ES-I3 (cell line): ENCODE data around the gene PAX5.

Source experiments
- H3K36me3 ChIP-seq: 2 replicates; pipeline ENCODE4 v1.6.1; 2013; ENCODE audit warnings: mild to moderate bottlenecking, low read length, control low read depth, moderate library complexity; ENCODE audit not compliant: insufficient read depth
- H3K4me1 ChIP-seq: 2 replicates; pipeline ENCODE4 v1.6.1; 2013; ENCODE audit warnings: mild to moderate bottlenecking, control low read depth, low read length; ENCODE audit not compliant: insufficient read depth
- H3K9ac ChIP-seq: 2 replicates; pipeline ENCODE4 v1.6.1; 2013; ENCODE audit warnings: low read depth, mild to moderate bottlenecking, low read length, moderate library complexity
- H3K9me3 ChIP-seq: 2 replicates; pipeline ENCODE4 v1.6.1; 2013; ENCODE audit warnings: mild to moderate bottlenecking, low read length, moderate library complexity; ENCODE audit not compliant: control insufficient read depth, insufficient read depth

PAX5 gene

DNA sequence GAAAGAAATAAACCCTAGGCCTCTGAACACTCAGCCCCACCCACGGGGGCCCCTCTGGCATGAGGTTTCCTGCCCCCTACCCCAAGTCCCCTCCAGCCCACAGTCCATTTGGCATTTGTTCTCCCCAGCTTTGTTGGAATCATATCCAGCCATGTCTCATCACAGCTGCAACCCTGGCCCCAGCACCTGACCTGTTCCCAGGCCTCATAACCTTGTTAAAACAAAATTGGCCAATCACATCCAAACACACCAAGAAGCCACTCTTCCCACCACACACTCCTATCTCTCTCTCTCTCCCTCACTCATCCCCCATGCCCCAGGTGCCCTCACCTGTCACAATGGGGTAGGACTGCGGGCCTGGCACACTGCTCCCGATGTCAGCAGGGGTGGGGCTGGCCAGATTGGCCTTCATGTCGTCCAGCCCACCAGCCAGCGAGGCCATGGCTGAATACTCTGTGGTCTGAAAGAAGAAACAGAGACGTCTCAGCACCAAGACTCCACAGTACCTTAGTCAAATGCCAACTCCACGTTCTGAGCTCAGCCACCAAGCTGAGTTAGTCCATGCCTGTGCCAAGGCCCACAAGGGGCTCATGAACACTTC lies 110.9 kb downstream of the PAX5 start:
- H3K36me3 ChIP-seq: no peaks in the 10 kb centered on the region

DNA sequence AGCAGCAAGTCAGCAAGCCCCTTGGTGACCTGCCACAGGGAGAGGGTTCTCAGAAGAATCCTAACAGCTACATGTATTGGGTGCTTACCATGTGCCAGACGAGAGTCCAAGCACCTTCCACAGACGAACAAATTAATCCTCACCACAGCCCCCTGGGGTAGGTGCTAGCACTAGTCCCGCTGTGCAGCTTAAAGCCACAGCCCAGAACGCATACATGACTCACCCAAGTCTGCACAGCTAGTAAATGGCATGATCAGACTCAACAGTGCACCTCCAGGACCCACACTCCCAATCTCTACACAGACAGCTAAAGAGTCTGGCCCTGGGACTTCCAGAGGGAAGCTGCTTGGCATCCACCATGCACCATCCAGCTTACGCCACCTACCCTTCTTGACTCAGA lies 111.5 kb downstream of the PAX5 start:
- Histone ChIP-seq H3K36me3 (no peaks in the 10 kb centered on the region), H3K4me1 (peaks cover 7% of the 10 kb centered on the region), H3K9ac (no peak overlapping the region), H3K9me3 (no peaks in the 10 kb centered on the region)

More for the DNA sequence above, 110.9 kb downstream of the PAX5 start:
- Histone ChIP-seq H3K4me1 (peaks cover 7% of the 10 kb centered on the region), H3K9ac (no peak overlapping the region), H3K9me3 (no peaks in the 10 kb centered on the region)

DNA sequence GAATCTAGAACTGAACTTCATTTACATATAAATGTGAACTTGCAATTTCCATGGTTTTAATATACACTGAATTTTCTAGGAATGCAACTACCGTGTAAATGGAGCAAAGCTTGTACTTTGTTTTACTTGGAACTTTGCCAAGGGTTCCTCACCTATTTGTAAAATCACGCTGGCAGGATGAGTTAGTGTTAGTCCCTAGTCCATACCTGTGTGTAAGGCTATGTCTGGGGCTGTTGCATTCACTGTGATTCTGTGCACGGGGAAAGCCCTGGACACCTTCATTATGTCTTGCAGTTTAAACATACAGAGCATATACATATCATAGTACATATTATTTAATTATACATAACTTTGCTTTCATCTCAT lies 119.9 kb downstream of the PAX5 start:
- Histone ChIP-seq H3K9ac (no peak overlapping the region), H3K4me1 (peaks cover 4% of the 10 kb centered on the region; the same call in 1 of the 2 replicates), H3K36me3 (no peaks in the 10 kb centered on the region), H3K9me3 (no peaks in the 10 kb centered on the region)

DNA sequence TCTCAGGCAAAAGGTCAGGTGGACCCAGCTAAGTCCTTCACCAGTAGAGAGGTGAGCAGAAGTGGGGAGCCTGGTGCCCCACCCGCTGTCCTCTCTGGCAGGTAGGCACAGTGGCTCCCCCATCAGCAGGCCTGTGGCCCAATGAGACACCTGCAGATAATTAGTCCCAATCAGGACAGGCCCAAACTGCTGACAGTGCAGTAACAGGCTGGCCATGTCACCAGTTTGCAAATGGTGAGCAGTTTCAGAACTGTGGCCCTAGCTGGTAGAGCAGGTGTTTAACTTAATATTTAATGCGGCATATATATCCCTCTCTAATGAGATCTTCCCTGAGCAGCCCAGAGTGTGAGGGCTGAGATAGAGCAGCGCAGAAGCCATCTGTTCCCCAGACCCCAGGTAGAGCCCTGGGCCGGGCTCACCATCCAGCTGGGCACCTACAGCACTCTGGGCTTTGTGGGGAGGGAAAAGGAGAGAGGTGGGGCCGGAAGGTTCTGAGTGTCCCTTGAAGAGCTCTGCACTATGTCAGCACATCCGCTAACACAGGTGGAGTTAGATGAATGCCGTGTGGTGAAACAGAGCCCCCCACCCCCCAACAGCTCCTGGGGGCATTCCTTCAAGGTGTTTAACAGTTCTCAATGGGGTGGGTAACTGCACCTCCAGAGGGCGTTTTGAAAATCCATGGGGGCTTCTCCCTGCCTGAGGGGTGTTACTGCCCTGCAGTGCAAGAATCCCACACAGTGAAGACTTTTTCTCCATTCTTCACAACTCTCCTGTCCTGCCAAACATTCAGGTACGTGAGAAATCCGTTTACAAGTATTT lies 120.5 kb downstream of the PAX5 start:
- Histone ChIP-seq H3K9ac (no peak overlapping the region), H3K36me3 (no peaks in the 10 kb centered on the region), H3K9me3 (no peaks in the 10 kb centered on the region)

DNA sequence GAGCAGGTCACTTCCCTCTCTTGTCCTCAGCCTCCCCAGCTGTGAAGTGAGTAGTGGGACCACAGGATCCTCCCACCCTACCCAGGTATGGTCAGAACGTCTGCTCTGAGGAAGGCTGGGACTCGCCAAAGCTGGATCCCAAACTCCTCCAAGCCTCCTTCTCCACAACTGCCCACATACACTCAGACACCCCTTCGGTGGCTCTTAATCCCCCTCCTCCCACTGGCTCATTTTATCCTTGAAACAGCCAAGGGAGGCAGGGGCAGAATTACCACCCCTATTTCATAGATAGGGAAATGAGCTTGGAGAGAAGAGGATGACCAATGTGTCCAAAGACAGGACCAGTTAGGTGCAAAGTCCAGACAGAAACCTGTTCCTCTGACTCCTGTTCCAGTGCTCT lies 121.4 kb downstream of the PAX5 start:
- peaks cover 4% of the 10 kb centered on the region; the same call in 1 of the 2 replicates for H3K4me1 ChIP-seq
- no peaks in the 10 kb centered on the region for H3K9me3 ChIP-seq
- no peak overlapping the region for H3K9ac ChIP-seq
- no peaks in the 10 kb centered on the region for H3K36me3 ChIP-seq

More for the DNA sequence above, 120.5 kb downstream of the PAX5 start:
- H3K4me1 ChIP-seq: peaks cover 4% of the 10 kb centered on the region; the same call in 1 of the 2 replicates

DNA sequence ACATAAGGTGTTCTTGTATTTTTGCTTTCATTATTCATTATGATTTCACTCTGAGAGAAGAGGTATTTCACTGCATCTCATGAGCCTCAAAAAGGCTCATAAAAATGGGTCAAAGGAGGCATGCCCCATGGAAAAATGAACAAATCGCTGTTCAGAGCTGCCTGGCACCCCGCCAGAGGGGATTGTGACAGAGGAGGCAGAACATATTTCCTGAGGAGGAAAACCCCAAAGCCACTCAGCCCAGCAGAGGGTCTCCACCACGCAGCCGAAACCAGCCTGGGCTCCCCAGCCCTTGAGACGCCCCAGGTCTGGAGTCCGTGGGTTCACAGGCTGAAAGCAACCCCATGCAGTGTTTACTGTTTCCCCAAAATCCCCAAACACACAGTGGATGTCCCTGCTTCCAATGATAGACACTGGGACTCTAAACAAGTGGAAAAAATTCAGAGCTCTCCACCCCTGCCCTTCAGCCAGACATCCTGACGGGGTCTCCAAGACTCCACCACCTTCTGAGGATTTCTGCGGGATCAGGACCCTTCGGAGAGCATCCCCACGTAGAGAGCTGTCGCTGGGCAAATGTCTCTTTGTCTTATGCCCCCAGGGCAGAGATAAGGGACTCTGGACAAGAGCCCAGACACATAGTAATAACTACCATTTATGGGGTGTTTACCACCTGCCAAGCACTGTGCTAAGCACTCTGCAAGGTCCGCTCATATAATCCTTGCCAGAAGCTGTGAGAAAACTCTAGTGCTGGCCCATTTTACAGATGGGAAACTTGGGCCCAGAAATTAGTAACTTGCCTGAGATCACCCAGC lies 122.3 kb downstream of the PAX5 start:
- H3K4me1 ChIP-seq: peaks cover 4% of the 10 kb centered on the region; the same call in 1 of the 2 replicates
- H3K36me3 ChIP-seq: no peaks in the 10 kb centered on the region
- no peak overlapping the region for H3K9ac ChIP-seq

DNA sequence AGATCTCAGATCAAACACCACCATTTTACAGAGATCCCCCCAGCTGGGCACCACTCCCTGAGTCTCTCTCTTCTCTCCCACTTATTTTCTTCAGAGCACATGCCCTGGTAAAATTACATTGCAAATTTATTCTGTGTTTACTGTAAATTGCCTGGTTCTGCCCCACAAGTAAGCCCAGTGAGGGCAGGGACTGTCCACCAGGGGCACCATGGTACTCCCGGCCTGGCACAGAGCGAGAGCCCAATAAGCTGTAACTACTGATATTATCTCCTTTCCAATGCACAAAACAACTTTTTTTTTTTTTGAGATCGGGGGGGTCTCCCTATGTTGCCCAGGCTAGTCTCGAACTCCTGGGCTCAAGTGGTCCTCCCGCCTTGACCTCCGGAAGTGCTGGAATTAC lies 123.0 kb downstream of the PAX5 start:
- H3K4me1 ChIP-seq: peaks cover 4% of the 10 kb centered on the region; the same call in 1 of the 2 replicates
- H3K9me3 ChIP-seq: no peaks in the 10 kb centered on the region
- no peaks in the 10 kb centered on the region for H3K36me3 ChIP-seq
- H3K9ac ChIP-seq: no peak overlapping the region

More for the DNA sequence above, 122.3 kb downstream of the PAX5 start:
- H3K9me3 ChIP-seq: no peaks in the 10 kb centered on the region

DNA sequence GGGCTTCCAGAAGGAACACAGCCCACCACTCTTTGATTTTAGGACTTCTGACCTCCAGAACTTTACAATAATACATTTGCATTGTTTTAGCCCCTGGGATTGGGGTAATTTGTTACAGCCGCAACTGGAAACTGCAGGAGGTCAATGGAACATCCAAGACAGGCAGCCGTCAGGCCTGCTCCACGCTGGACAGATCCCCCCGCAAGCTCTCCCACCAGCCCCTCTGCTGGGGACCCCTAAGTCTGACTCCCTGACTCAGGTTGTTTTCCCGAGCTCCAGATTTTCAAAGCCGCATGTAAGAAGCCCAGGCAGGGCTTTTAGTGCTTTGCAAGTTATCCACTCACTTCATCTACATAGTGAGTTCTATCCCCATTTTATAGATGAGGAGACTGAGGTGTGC lies 127.6 kb downstream of the PAX5 start:
- H3K4me1 ChIP-seq: 0 out of 2 replicates have a peak, but pooled peaks cover 4% of the 10 kb centered on the region
- H3K9me3 ChIP-seq: no peaks in the 10 kb centered on the region
- no peaks in the 10 kb centered on the region for H3K36me3 ChIP-seq
- no peak overlapping the region for H3K9ac ChIP-seq

DNA sequence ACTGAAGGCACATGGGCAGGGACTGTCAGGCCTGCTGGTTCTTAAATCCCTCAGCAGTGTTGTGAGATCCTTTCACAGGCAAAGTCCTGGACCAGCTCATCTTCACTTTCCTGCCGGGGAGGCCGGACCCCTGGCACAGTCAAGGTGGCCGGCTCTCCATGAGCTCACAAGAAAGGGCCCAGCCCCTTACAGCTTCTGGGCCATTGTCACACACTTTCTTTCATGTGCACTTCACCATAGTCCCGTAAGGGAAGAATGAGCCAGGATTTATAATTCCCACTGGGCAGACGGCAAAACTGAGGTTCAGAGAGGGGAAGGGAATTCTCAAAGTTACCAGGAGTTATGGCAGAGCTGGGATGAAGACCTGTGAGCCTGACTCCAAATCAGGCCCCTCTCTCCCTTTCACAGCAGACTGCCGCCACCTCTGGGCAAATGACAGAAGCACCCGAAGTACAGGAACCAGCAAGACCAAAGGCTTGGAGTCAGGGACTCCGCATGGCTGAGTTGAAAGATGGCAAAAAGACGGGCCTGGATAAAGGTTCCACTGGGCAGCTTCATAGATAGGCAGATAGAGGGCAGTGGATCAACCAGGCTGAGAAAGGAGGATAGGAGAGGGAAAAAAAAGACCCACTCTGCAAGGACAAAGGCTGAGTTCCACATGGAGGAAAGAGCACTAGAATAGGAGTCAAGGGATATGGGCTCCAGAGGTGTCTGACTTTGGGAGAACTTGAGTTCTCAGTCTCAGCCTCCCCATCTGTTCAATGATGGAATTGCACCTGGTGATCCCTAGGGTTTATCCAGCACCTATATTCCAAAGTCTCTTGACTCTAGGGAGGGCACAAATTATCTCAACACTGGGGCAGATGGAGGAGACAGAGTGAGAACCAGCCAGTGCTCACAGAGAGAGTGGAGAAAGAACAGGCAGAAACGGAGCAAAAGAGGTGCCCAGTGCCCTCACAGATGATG lies 128.7 kb downstream of the PAX5 start:
- H3K4me1 ChIP-seq: 0 out of 2 replicates have a peak, but pooled peaks cover 4% of the 10 kb centered on the region
- no peak overlapping the region for H3K9ac ChIP-seq
- H3K36me3 ChIP-seq: no peaks in the 10 kb centered on the region
- no peaks in the 10 kb centered on the region for H3K9me3 ChIP-seq

DNA sequence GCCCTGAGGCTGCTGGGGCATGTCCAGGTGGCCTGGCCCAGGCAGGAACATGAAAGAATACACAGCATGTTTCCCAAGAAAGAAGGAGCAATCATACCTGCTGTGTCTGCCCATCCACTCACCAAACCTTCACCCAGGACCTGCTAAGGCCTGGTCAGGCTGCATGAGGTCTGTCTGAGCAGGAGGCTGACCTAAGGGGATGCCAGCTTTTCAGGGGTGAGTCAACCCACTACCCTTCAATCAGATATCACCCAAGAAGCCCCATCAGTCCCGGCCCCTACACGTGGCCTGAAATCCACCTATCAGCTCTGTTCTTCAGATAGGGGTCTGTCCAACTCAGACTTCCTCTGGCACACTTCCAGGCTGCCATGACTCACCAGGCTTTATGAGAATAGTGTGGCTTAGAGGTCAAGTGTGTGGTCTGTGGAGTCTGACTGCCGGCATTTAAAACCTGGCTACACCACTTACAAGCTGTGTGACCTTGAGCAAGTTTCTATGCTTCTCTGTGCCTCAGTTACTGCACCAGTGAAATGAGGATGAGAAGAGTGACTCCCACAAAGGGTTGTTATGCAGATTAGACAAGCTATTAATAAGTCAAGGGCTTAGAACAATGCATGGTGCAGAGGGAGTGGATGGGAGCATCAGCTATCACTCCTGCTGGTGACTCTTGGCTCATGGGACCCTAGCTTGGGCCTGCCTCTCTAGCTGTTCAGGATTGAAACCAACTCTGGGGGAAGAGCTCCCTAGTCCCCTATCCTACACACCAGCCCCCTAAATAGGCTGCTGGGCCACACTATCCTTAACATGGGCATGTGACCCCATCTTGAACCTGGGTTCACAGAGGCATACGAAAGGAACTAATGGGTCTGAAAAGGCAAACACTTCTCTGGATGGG lies 130.3 kb downstream of the PAX5 start:
- H3K9ac ChIP-seq: no peak overlapping the region
- H3K9me3 ChIP-seq: no peaks in the 10 kb centered on the region
- 0 out of 2 replicates have a peak, but pooled peaks cover 4% of the 10 kb centered on the region for H3K4me1 ChIP-seq
- no peaks in the 10 kb centered on the region for H3K36me3 ChIP-seq

DNA sequence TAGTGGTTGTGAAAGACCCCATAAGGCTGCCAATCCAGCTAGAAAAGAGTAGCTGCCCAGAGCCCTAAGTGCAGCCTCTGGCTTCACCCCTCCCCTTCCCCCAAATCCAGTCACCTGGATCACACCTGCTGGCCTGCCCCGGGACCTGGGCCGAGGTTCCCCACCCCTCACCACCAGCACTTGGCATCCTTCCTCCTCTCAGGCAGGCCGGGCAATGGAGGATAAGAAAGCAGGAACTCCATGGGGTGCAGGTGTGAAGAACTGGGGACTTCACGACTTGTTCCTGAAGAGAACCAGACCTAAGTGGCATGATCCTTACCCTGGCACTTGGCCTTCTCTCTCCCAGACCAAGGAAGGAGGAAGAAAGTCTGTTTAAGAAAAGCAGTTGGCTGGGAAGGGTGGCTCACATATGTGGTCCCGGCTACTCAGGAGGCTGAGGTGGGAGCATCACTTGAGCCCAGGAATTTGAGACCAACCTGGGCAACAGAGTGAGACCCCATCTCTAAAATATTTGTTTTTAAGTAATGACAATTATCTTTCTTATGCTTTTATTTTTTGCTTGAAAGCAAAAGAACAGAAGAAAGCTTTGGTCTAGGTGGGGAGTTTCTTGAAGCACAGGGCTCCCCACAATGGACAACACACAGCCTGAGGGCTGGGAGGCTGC lies 131.1 kb downstream of the PAX5 start:
- Histone ChIP-seq H3K36me3 (no peaks in the 10 kb centered on the region), H3K4me1 (0 out of 2 replicates have a peak, but pooled peaks cover 4% of the 10 kb centered on the region), H3K9me3 (no peaks in the 10 kb centered on the region), H3K9ac (no peak overlapping the region)

DNA sequence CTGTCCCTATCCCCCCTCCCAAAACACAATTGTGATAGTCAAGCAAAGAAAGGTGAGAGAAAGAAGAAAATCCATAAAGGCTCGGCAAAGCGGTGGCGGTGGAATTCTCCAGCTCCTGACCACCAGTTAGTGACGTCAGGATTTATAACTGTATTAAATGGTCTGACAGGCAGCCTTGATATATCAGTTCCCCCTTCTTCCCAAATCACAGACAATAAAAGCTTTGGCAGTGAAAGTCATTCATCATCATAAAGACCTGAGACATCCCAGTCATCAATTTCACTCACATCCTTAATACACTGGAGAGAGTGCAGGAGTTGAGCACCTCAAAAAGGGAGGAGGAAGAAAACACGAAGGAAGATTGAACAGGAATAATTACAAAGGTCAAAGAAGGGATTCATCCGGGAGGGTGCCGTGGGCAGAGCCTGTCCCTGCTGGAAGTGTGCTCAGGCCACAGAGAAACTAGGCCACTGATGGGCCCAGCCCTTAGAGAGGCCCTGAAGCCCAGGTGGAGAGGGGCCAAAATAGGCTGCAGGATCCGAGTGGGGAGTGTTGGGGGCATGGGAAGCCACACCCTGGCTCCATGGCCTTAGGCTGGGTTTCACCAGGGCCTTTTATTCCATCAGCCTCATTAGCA lies 131.9 kb downstream of the PAX5 start:
- Histone ChIP-seq H3K36me3 (no peaks in the 10 kb centered on the region), H3K9ac (no peak overlapping the region), H3K4me1 (0 out of 2 replicates have a peak, but pooled peaks cover 4% of the 10 kb centered on the region), H3K9me3 (no peaks in the 10 kb centered on the region)
